Thyroid gland (tissue), 4 donors: ENCODE measurements around the gene TMOD3.

Source experiments
- POLR2A ChIP-seq, 2 donors: fragments of 450-650 bp; IDR thresholded peaks; one replicate each; pipeline ENCODE4 v1.6.1; 2017; ENCODE audit warnings: antibody characterized with exemption in 2 of 2, mild to moderate bottlenecking in 2 of 2, moderate library complexity in 1 of 2
- TF ChIP-seq, protein P1 (sequence below), 6 experiments: fragments of 200-600 bp in 3 of 6; fragments of 450-650 bp in 3 of 6; sonication (generic) in 3 of 6; IDR thresholded peaks; one replicate each; pipeline ENCODE4 v1.5.1; 2016 to 2019; ENCODE audit warnings: antibody characterized with exemption in 6 of 6, mild to moderate bottlenecking in 2 of 6, inconsistent platforms in 1 of 6, moderate library complexity in 1 of 6

DNA sequence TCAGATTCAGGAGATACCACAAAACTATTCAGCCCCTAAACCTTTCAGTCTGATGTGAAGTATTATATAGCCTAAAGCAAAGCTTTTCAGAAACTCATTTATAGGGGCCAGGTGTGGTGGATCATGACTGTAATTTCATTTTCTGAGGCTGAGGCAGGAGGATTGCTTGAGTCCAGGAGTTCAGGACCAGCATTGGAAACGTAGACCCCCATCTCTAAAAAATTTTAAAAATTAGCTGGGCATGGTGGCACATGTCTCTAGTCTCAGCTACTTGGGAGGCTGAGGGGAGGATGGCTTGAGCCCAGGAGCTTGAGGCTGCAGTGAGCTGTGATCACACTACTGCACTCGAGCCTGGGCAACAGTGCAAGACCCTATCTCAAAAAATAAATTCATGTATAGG is 60.0 kb downstream of the TMOD3 start:
- TF ChIP-seq, protein P1, sequence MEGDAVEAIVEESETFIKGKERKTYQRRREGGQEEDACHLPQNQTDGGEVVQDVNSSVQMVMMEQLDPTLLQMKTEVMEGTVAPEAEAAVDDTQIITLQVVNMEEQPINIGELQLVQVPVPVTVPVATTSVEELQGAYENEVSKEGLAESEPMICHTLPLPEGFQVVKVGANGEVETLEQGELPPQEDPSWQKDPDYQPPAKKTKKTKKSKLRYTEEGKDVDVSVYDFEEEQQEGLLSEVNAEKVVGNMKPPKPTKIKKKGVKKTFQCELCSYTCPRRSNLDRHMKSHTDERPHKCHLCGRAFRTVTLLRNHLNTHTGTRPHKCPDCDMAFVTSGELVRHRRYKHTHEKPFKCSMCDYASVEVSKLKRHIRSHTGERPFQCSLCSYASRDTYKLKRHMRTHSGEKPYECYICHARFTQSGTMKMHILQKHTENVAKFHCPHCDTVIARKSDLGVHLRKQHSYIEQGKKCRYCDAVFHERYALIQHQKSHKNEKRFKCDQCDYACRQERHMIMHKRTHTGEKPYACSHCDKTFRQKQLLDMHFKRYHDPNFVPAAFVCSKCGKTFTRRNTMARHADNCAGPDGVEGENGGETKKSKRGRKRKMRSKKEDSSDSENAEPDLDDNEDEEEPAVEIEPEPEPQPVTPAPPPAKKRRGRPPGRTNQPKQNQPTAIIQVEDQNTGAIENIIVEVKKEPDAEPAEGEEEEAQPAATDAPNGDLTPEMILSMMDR (IDR thresholded peaks at IDR 0.05) = no peak
- no peak for TF ChIP-seq POLR2A (IDR thresholded peaks at IDR 0.05)
